ENCODE measurements around the gene RNF220. TPM values are rescaled to one million over a fixed set of nuclear protein-coding genes. Genes with fewer than 3 reads are reported as not detected.
A peak's percentile ranks its signal among the peaks of the same experiment; 100 is the strongest.

Gene RNF220
- total and polyA plus RNA-seq, 9 of the 15 experiments (the other 6 are each of a cell fraction or from before 2014, with no cell fraction given), result 5.1 to 117 (median 66.9) TPM

GRCh38 chr1:44675186-44675585 is 270.1 kb downstream of the RNF220 start:
- TF ChIP-seq ZNF561 (CRISPR knock-in tag; conservative IDR thresholded peaks at IDR 0.05), result no peak
- no peak for TF ChIP-seq ZNF253 (CRISPR knock-in tag; conservative IDR thresholded peaks at IDR 0.05)
- TF ChIP-seq HBP1 (CRISPR knock-in tag; IDR thresholded peaks at IDR 0.05), result no peak
- TF ChIP-seq HOXB6 (CRISPR knock-in tag; IDR thresholded peaks at IDR 0.05; ENCODE audit: borderline replicate concordance), result no peak
- TF ChIP-seq POLR2H (tag; IDR thresholded peaks at IDR 0.05; ENCODE audit: low read depth), result no peak
- ATAC-seq, result no peak
- H3K79me2 ChIP-seq (ENCODE audit: control insufficient read depth, insufficient read depth, low read length), result no peaks in the 10 kb centered on the region
- no peaks in the 10 kb centered on the region for H3K9me3 ChIP-seq (replicated peaks; ENCODE audit: control insufficient read depth, insufficient read depth, low read depth, low read length)
- H3K4me3 ChIP-seq, result no peak overlapping the region
- no peaks in the 10 kb centered on the region for H3K36me3 ChIP-seq (ENCODE audit: control insufficient read depth, insufficient read depth, low read length)
- peak overlapping the region; percentile 88 for H3K4me2 ChIP-seq (ENCODE audit: insufficient read depth, low read length)
- H3K27ac ChIP-seq (ENCODE audit: extremely low read depth, low read depth, low read length), result no peak overlapping the region
- H3K9ac ChIP-seq (ENCODE audit: insufficient read depth in 1 of 2, low read depth in 2 of 2, low read length in 2 of 2), result no peak overlapping the region
- H3K4me1 ChIP-seq (replicated peaks in 1 of 2; ENCODE audit: control insufficient read depth in 2 of 2, insufficient read depth in 2 of 2, low read length in 2 of 2), result peaks cover 23 to 37% of the 10 kb centered on the region in 2 experiments
- WGBS (ENCODE audit: insufficient coverage, low coverage, missing lambda C conversion rate), result 87% methylated on average over 5 of the region's 7 CpGs
- CTCF ChIA-PET (ENCODE audit: low intra/inter-chr PET ratio), result no interaction called here
- H2AFZ ChIP-seq (ENCODE audit: low read depth, low read length), result peak overlapping the region; percentile 99
- H3K27me3 ChIP-seq (ENCODE audit: control insufficient read depth in 2 of 2, insufficient read depth in 2 of 2, low read length in 2 of 2), result peaks cover 6% of the 10 kb centered on the region in 2 experiments; a peak in 4 of 5 replicates
- no peak for FAIRE-seq
- no peak for DNase-seq (ENCODE audit: extremely low read depth in 1 of 4, low spot score in 3 of 4)
- intact Hi-C loops (cut with micrococcal nuclease) (no loop called here), in situ Hi-C loops (cut with MboI) (no loop called here)
- peaks cover 4% of the 10 kb centered on the region for H3K9me1 ChIP-seq (ENCODE audit: control insufficient read depth, insufficient read depth, low read length)
- H4K20me1 ChIP-seq (replicated peaks; ENCODE audit: control insufficient read depth, insufficient read depth, low read length), result no peaks in the 10 kb centered on the region
- POLR2A ChIA-PET, result interaction anchor here (1.3 to 3.3 kb wide), 5 partner anchors 11 to 46 kb away, joined by 3 to 40 read pairs (median 10); no protein-coding TSS in a partner anchor
- no TSS peak for BruUV-seq (replicated peaks)

Measured in K562 (cell line).